Measurements from ENCODE around the gene CYSLTR2.

Gene CYSLTR2

DNA sequence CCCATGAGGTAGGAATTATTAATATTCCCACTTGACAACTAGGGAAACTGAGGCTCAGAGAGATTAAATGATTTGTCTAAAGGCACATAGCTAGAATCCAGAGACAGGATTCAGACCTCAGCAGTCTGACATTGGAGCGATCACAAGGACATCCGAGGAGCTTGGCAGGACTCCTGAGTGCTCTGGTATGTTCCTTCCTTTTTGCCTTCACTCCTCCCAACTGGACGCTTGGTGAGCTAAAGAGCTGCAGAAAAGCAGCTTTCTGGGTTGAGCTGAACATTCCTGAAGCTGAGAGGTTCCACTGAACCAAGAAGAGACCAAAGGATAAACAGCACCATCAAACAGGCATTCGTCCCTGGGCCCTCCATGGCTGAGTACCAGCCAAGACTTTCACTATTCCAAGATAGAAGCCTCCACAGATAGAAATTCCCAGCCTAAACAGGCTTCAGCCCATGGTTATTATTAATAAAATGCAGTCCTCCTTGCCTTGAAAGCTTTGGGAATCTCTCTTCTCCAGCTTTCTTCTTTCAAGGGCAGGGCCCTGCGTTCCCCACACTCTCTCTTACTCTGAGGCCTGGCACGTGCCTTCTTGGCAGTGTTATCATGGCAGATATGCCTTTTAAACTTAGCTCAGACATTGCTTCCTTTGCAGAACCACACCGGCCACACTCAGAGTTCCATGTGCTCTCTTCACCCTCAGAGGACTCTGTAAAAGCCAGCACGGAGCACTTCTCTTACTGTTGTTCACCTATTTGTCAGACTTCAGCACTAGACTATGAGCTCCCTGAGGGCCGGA, 97.1 kb downstream of the CYSLTR2 start:
- no peak overlapping the region for H3K9ac ChIP-seq (ENCODE audit: low read length)
- no peak overlapping the region for H3K4me3 ChIP-seq (ENCODE audit: low read depth, low read length, poor library complexity, severe bottlenecking)
- H3K36me3 ChIP-seq (ENCODE audit: insufficient read depth, low read length): no peaks in the 10 kb centered on the region
- H3K4me2 ChIP-seq (ENCODE audit: low read length): no peak overlapping the region
- no peak for TF ChIP-seq EZH2 (IDR thresholded peaks at IDR 0.05; ENCODE audit: borderline replicate concordance, low read length)
- H3F3A ChIP-seq (ENCODE audit: insufficient read depth, low read length): no peaks in the 10 kb centered on the region
- no peak overlapping the region for H2AFZ ChIP-seq (ENCODE audit: low read length)
- no peaks in the 10 kb centered on the region for H3K9me2 ChIP-seq (ENCODE audit: low read depth, low read length)
- no peaks in the 10 kb centered on the region for H3K79me2 ChIP-seq (ENCODE audit: insufficient read depth, low read length)
- no peak overlapping the region for H3K27ac ChIP-seq (ENCODE audit: low read depth, low read length, poor library complexity, severe bottlenecking)
- no peaks in the 10 kb centered on the region for H3K4me1 ChIP-seq (ENCODE audit: insufficient read depth, low read length, severe bottlenecking)
- no peaks in the 10 kb centered on the region for H4K20me1 ChIP-seq (ENCODE audit: insufficient read depth, low read length)
- H3K9me3 ChIP-seq (ENCODE audit: low read length): no peaks in the 10 kb centered on the region
- no peaks in the 10 kb centered on the region for H3K27me3 ChIP-seq (ENCODE audit: insufficient read depth, low read length)

- Histone ChIP-seq H3K27me3 (ENCODE audit: insufficient read depth, low read length) (no peaks in the 10 kb centered on the region), H3K79me2 (ENCODE audit: insufficient read depth, low read length) (no peaks in the 10 kb centered on the region), H3K4me2 (ENCODE audit: low read length) (no peak overlapping the region), H4K20me1 (ENCODE audit: insufficient read depth, low read length) (no peaks in the 10 kb centered on the region), H3K4me3 (ENCODE audit: low read depth, low read length, poor library complexity, severe bottlenecking) (no peak overlapping the region), H2AFZ (ENCODE audit: low read length) (no peak overlapping the region), H3K4me1 (ENCODE audit: insufficient read depth, low read length, severe bottlenecking) (no peaks in the 10 kb centered on the region), H3K9me2 (ENCODE audit: low read depth, low read length) (no peaks in the 10 kb centered on the region), H3K27ac (ENCODE audit: low read depth, low read length, poor library complexity, severe bottlenecking) (no peak overlapping the region), H3K9me3 (ENCODE audit: low read length) (peaks cover 4% of the 10 kb centered on the region; the same call in 1 of the 2 replicates), H3K9ac (ENCODE audit: low read length) (no peak overlapping the region), H3K36me3 (ENCODE audit: insufficient read depth, low read length) (no peaks in the 10 kb centered on the region), H3F3A (ENCODE audit: insufficient read depth, low read length) (no peaks in the 10 kb centered on the region)
- TF ChIP-seq, protein P1, sequence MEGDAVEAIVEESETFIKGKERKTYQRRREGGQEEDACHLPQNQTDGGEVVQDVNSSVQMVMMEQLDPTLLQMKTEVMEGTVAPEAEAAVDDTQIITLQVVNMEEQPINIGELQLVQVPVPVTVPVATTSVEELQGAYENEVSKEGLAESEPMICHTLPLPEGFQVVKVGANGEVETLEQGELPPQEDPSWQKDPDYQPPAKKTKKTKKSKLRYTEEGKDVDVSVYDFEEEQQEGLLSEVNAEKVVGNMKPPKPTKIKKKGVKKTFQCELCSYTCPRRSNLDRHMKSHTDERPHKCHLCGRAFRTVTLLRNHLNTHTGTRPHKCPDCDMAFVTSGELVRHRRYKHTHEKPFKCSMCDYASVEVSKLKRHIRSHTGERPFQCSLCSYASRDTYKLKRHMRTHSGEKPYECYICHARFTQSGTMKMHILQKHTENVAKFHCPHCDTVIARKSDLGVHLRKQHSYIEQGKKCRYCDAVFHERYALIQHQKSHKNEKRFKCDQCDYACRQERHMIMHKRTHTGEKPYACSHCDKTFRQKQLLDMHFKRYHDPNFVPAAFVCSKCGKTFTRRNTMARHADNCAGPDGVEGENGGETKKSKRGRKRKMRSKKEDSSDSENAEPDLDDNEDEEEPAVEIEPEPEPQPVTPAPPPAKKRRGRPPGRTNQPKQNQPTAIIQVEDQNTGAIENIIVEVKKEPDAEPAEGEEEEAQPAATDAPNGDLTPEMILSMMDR (IDR thresholded peaks at IDR 0.05; ENCODE audit: low read length): no peak
- TF ChIP-seq EZH2 (IDR thresholded peaks at IDR 0.05; ENCODE audit: borderline replicate concordance, low read length): no peak
Observed at GRCh38 chr13:48760626-48761025, 106.9 kb downstream of the CYSLTR2 start.
